Loucy (cell line): ENCODE data around the gene LRIG3.

Source experiments
- CTCF ChIP-seq: fragments of 200-600 bp; sonication (generic); conservative IDR thresholded peaks from 2 replicates; pipeline ENCODE4 v1.5.1; 2014; ENCODE audit warnings: mild to moderate bottlenecking, antibody characterized with exemption, low read length
- EZH2phosphoT487 ChIP-seq: fragments of 200-600 bp; IDR thresholded peaks from 2 replicates; pipeline ENCODE4 v1.6.1; 2018; ENCODE audit warnings: antibody characterized with exemption, mild to moderate bottlenecking, moderate library complexity, borderline replicate concordance

GRCh38 chr12:58922849-58923248, 2.5 kb upstream of the LRIG3 start:
- no peak for TF ChIP-seq CTCF
- no peak for TF ChIP-seq EZH2phosphoT487
